ENCODE results near the gene IGSF21. TPM values are rescaled to one million over a fixed set of nuclear protein-coding genes. Genes with fewer than 3 reads are reported as not detected.

The IGSF21 gene
- total and polyA plus RNA-seq, 2 donors (not counting 3 experiments of a cell fraction or from before 2014, with no cell fraction given), result not detected

GRCh38 chr1:18322368-18323032, 214.9 kb downstream of the IGSF21 start:
- dilution Hi-C loops (cut with MboI; ENCODE audit: extremely low pct_ligation_motif_present, low sequenced_read_pairs) (no loop called here), intact Hi-C loops (cut with micrococcal nuclease) (no loop called here)
- Histone ChIP-seq H4K20me1 (replicated peaks; ENCODE audit: control insufficient read depth, extremely low read depth, insufficient read depth, low read length) (no peaks in the 10 kb centered on the region), H3K9me1 (replicated peaks; ENCODE audit: control insufficient read depth, extremely low read depth, insufficient read depth, low read length) (no peaks in the 10 kb centered on the region), H3K4me1 (ENCODE audit: control insufficient read depth, extremely low read depth, insufficient read depth, low read length) (no peaks in the 10 kb centered on the region), H3K27me3 (ENCODE audit: control insufficient read depth in 2 of 2, insufficient read depth in 2 of 2, low read length in 2 of 2) (no peaks in the 10 kb centered on the region), H2AFZ (ENCODE audit: low read depth, low read length) (no peak overlapping the region), H3K9ac (replicated peaks; ENCODE audit: extremely low read depth, insufficient read depth, low read length) (no peak overlapping the region), H3K27ac (ENCODE audit: insufficient read depth, low read depth, low read length) (no peak overlapping the region), H3K4me2 (ENCODE audit: insufficient read depth, low read length) (no peak overlapping the region), H3K36me3 (ENCODE audit: control insufficient read depth in 2 of 2, extremely low read depth in 1 of 2, insufficient read depth in 2 of 2, low read length in 2 of 2) (no peaks in the 10 kb centered on the region), H3K4me3 (replicated peaks in 1 of 3; ENCODE audit: insufficient read depth in 1 of 3, low read depth in 1 of 3, low read length in 3 of 3) (no peak overlapping the region), H3K79me2 (ENCODE audit: control insufficient read depth, insufficient read depth, low read length) (no peaks in the 10 kb centered on the region), H3K9me3 (replicated peaks; ENCODE audit: control insufficient read depth, insufficient read depth, low read length) (no peaks in the 10 kb centered on the region)
- POLR2A ChIA-PET, result no interaction called here
- BruUV-seq (replicated peaks), result no TSS peak
- FAIRE-seq, result no peak
- TF ChIP-seq POLR2AphosphoS5 (IDR thresholded peaks at IDR 0.05; ENCODE audit: insufficient read depth, low read depth, low read length), result no peak
- no peak for TF ChIP-seq FOS (IDR thresholded peaks at IDR 0.05; ENCODE audit: borderline replicate concordance, insufficient read depth, low read length)
- no peak for TF ChIP-seq MAX (IDR thresholded peaks at IDR 0.05; ENCODE audit: insufficient read depth, insufficient read length)
- no peak for TF ChIP-seq POLR2A (IDR thresholded peaks at IDR 0.05; ENCODE audit: low read depth, low read length)
- TF ChIP-seq MYC (IDR thresholded peaks at IDR 0.05; ENCODE audit: low read depth, low read length), result no peak
- no peak for TF ChIP-seq CTCF (IDR thresholded peaks at IDR 0.05; ENCODE audit: extremely low read depth in 1 of 2, insufficient read depth in 1 of 2, low read depth in 1 of 2, low read length in 2 of 2)
- no peak for TF ChIP-seq JUN (IDR thresholded peaks at IDR 0.05; ENCODE audit: borderline replicate concordance, insufficient read depth, insufficient read length, low read depth)
- no peak for TF ChIP-seq GATA2 (IDR thresholded peaks at IDR 0.05; ENCODE audit: insufficient read depth, insufficient read length, low read depth, low read length)
- no peak for TF ChIP-seq EZH2 (IDR thresholded peaks at IDR 0.05; ENCODE audit: borderline replicate concordance, low read depth, low read length, severe bottlenecking)
- DNase-seq (ENCODE audit: low read depth, low spot score), result no peak
- CTCF ChIA-PET, result no interaction called here
